Measurements from ENCODE around the gene ATP8B1. TPM values are rescaled to one million over a fixed set of nuclear protein-coding genes. Genes with fewer than 3 reads are reported as not detected.

Gene ATP8B1
- total RNA-seq, 1 donor from 2014 or later: 14.4 TPM

DNA sequence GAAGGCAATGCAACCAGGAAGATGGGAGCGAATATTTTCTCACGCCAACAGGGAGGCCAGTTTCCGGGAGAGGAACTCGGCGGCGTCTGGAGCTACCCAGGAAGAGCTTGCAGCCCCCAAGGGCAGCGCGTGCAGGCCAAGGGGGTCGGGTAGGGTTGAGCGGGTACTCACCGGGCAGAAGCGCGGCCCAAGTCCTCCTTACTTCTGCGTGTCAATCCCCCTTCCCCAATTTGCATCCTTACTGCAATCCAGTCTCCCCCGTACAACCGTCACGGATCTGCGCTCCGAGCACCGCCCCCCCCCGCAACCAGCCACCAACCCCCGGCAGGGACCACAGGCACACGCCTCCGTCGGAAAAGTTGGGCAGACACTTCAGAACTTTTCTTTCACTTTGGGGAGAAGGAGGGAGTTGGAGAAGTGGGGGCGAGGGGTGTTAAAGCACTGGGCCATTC lies 1.3 kb downstream of the ATP8B1 start:
- TF ChIP-seq, protein P1, sequence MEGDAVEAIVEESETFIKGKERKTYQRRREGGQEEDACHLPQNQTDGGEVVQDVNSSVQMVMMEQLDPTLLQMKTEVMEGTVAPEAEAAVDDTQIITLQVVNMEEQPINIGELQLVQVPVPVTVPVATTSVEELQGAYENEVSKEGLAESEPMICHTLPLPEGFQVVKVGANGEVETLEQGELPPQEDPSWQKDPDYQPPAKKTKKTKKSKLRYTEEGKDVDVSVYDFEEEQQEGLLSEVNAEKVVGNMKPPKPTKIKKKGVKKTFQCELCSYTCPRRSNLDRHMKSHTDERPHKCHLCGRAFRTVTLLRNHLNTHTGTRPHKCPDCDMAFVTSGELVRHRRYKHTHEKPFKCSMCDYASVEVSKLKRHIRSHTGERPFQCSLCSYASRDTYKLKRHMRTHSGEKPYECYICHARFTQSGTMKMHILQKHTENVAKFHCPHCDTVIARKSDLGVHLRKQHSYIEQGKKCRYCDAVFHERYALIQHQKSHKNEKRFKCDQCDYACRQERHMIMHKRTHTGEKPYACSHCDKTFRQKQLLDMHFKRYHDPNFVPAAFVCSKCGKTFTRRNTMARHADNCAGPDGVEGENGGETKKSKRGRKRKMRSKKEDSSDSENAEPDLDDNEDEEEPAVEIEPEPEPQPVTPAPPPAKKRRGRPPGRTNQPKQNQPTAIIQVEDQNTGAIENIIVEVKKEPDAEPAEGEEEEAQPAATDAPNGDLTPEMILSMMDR (conservative IDR thresholded peaks at IDR 0.05; ENCODE audit: low read depth, low read length): no peak
- H3K4me3 ChIP-seq (ENCODE audit: low read depth, low read length): peak overlapping the region; percentile 73
- DNase-seq (ENCODE audit: low read depth): no peak

DNA sequence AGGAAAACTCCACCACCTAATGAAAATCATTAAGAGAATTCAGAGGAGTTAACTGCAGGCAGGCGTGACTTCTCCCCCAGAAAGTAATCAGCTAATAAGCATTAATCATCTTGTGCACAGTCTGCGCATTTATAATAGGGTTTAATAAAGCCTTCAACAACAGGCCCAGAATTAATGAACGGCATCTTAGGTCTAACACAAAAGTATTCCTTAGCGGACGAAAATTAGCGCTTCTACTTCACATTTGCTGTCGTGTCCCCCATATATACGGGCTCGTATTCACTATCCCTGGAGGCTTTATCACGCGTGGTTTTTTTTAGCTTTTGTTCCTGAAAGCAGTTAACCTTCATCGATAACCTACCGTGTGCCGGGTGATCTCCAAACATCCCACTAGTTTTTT lies 1.8 kb downstream of the ATP8B1 start:
- DNase-seq (ENCODE audit: low read depth): no peak
- TF ChIP-seq, protein P1 (conservative IDR thresholded peaks at IDR 0.05; ENCODE audit: low read depth, low read length): no peak

GRCh38 chr18:57798713-57799373 lies 4.3 kb downstream of the ATP8B1 start:
- TF ChIP-seq, protein P1 (conservative IDR thresholded peaks at IDR 0.05; ENCODE audit: low read depth, low read length): no peak
- no peak for DNase-seq (ENCODE audit: low read depth)
- H3K4me3 ChIP-seq (ENCODE audit: low read depth, low read length): no peak overlapping the region

More for the DNA sequence above, 1.8 kb downstream of the ATP8B1 start:
- peak overlapping the region; percentile 73 for H3K4me3 ChIP-seq (ENCODE audit: low read depth, low read length)

DNA sequence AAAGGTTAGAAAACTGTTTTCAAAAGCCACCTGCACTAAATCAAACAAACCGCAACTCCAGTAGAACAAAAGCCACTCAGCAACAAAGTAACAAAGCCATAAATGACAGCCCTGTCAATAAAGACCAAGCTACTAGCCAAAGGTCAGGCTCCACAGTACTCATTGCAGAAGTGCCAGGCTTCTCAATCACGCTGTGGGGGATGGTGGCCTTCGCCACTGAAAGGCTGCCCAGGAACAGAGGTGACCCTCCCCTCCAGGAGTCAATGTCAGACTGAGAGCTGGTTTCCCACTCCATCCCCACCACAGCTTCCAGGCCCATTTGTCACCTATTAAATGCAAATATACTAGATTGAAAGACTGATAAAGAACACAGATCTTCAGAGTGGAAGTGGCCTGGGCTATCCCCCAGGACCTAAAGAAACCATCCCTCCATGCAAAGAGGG lies 5.9 kb downstream of the ATP8B1 start:
- no peak for DNase-seq (ENCODE audit: low read depth)

GRCh38 chr18:57794951-57795728 lies 8.0 kb downstream of the ATP8B1 start:
- no peak for DNase-seq (ENCODE audit: low read depth)
- TF ChIP-seq, protein P1 (conservative IDR thresholded peaks at IDR 0.05; ENCODE audit: low read depth, low read length): no peak
- no peak overlapping the region for H3K4me3 ChIP-seq (ENCODE audit: low read depth, low read length)

More for the DNA sequence above, 5.9 kb downstream of the ATP8B1 start:
- H3K4me3 ChIP-seq (ENCODE audit: low read depth, low read length): no peak overlapping the region
- TF ChIP-seq, protein P1 (conservative IDR thresholded peaks at IDR 0.05; ENCODE audit: low read depth, low read length): no peak

DNA sequence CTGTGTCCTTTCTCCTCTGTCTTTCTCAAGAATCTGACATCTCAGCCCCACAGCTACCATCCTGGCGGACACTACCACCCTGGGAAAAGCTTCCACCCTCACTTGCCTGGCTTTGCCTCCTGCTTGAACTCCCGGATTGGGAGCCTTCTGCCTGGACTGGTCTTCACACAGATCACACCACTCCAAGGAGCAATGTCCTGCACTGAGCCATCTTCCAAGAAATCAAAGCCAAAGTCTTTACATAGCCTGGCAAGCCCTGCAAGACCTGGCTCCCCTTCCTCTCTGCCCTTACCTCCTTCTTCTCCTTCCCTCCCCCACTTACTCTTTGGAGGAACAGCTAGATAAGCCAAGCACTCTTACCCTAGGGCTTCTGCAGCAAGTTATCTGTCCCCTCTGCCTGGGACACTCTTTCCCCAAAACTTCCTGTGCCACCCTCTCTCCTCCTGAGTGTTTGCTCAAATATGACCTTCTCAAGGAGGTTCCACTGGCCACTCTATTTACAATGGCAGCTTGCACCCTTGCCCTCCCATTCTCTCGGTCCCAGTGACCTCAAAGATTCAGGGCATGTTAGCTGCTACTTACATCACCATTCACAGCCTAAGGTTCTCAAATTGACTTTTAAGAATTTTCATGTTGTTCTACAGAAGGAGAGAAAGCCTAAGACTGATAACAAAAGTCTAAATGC lies 9.7 kb downstream of the ATP8B1 start:
- no peak overlapping the region for H3K4me3 ChIP-seq (ENCODE audit: low read depth, low read length)
- TF ChIP-seq, protein P1 (conservative IDR thresholded peaks at IDR 0.05; ENCODE audit: low read depth, low read length): no peak
- no peak for DNase-seq (ENCODE audit: low read depth)

Data from epithelial cell of proximal tubule (primary cell).